ENCODE results near the gene CXCL9.

Gene CXCL9

GRCh38 chr4:76022677-76023076 is 15.4 kb upstream of the CXCL9 start:
- no peaks in the 10 kb centered on the region for H3K36me3 ChIP-seq (ENCODE audit: insufficient read depth, insufficient read length, low read length)
- no peak overlapping the region for H3K4me3 ChIP-seq (ENCODE audit: insufficient read length, low read depth)
- H3K9me3 ChIP-seq (ENCODE audit: insufficient read depth, low read length): no peaks in the 10 kb centered on the region
- no peak overlapping the region for H3K9ac ChIP-seq (ENCODE audit: insufficient read length, low read depth)
- no peaks in the 10 kb centered on the region for H3K27me3 ChIP-seq (ENCODE audit: insufficient read depth, insufficient read length)
- no peak for TF ChIP-seq YY1 (IDR thresholded peaks at IDR 0.05; ENCODE audit: insufficient read depth, insufficient read length)
- no peak for TF ChIP-seq SUZ12 (IDR thresholded peaks at IDR 0.05; ENCODE audit: extremely low read depth, insufficient read depth, insufficient read length)
- TF ChIP-seq ZNF274 (IDR thresholded peaks at IDR 0.05; ENCODE audit: low read depth, low read length): no peak
- H3K4me1 ChIP-seq (ENCODE audit: insufficient read depth, insufficient read length): no peaks in the 10 kb centered on the region
- no peak for DNase-seq (ENCODE audit: low read depth, low spot score)

GRCh38 chr4:76022031-76022430 is 14.7 kb upstream of the CXCL9 start:
- DNase-seq (ENCODE audit: low read depth, low spot score): no peak
- Histone ChIP-seq H3K4me1 (ENCODE audit: insufficient read depth, insufficient read length) (no peaks in the 10 kb centered on the region), H3K36me3 (ENCODE audit: insufficient read depth, insufficient read length, low read length) (no peaks in the 10 kb centered on the region), H3K9me3 (ENCODE audit: insufficient read depth, low read length) (no peaks in the 10 kb centered on the region), H3K27me3 (ENCODE audit: insufficient read depth, insufficient read length) (no peaks in the 10 kb centered on the region), H3K9ac (ENCODE audit: insufficient read length, low read depth) (no peak overlapping the region), H3K4me3 (ENCODE audit: insufficient read length, low read depth) (no peak overlapping the region)
- no peak for TF ChIP-seq SUZ12 (IDR thresholded peaks at IDR 0.05; ENCODE audit: extremely low read depth, insufficient read depth, insufficient read length)
- TF ChIP-seq YY1 (IDR thresholded peaks at IDR 0.05; ENCODE audit: insufficient read depth, insufficient read length): no peak
- TF ChIP-seq ZNF274 (IDR thresholded peaks at IDR 0.05; ENCODE audit: low read depth, low read length): no peak

- H3K9ac ChIP-seq (ENCODE audit: insufficient read length, low read depth): no peak overlapping the region
- H3K4me3 ChIP-seq (ENCODE audit: insufficient read length, low read depth): no peak overlapping the region
- no peak for DNase-seq (ENCODE audit: low read depth, low spot score)
- no peaks in the 10 kb centered on the region for H3K4me1 ChIP-seq (ENCODE audit: insufficient read depth, insufficient read length)
- H3K27me3 ChIP-seq (ENCODE audit: insufficient read depth, insufficient read length): no peaks in the 10 kb centered on the region
- no peaks in the 10 kb centered on the region for H3K36me3 ChIP-seq (ENCODE audit: insufficient read depth, insufficient read length, low read length)
- no peaks in the 10 kb centered on the region for H3K9me3 ChIP-seq (ENCODE audit: insufficient read depth, low read length)
- no peak for TF ChIP-seq SUZ12 (IDR thresholded peaks at IDR 0.05; ENCODE audit: extremely low read depth, insufficient read depth, insufficient read length)
- no peak for TF ChIP-seq ZNF274 (IDR thresholded peaks at IDR 0.05; ENCODE audit: low read depth, low read length)
- no peak for TF ChIP-seq YY1 (IDR thresholded peaks at IDR 0.05; ENCODE audit: insufficient read depth, insufficient read length)
Measured at GRCh38 chr4:76017056-76017686, 9.9 kb upstream of the CXCL9 start.

GRCh38 chr4:76016393-76016792 is 9.1 kb upstream of the CXCL9 start:
- Histone ChIP-seq H3K9ac (ENCODE audit: insufficient read length, low read depth) (no peak overlapping the region), H3K27me3 (ENCODE audit: insufficient read depth, insufficient read length) (no peaks in the 10 kb centered on the region), H3K4me3 (ENCODE audit: insufficient read length, low read depth) (no peak overlapping the region), H3K36me3 (ENCODE audit: insufficient read depth, insufficient read length, low read length) (no peaks in the 10 kb centered on the region), H3K4me1 (ENCODE audit: insufficient read depth, insufficient read length) (no peaks in the 10 kb centered on the region), H3K9me3 (ENCODE audit: insufficient read depth, low read length) (no peaks in the 10 kb centered on the region)
- TF ChIP-seq ZNF274 (IDR thresholded peaks at IDR 0.05; ENCODE audit: low read depth, low read length): no peak
- no peak for TF ChIP-seq SUZ12 (IDR thresholded peaks at IDR 0.05; ENCODE audit: extremely low read depth, insufficient read depth, insufficient read length)
- no peak for TF ChIP-seq YY1 (IDR thresholded peaks at IDR 0.05; ENCODE audit: insufficient read depth, insufficient read length)
- no peak for DNase-seq (ENCODE audit: low read depth, low spot score)

GRCh38 chr4:76013540-76013939 is 6.2 kb upstream of the CXCL9 start:
- Histone ChIP-seq H3K27me3 (ENCODE audit: insufficient read depth, insufficient read length) (no peaks in the 10 kb centered on the region), H3K4me3 (ENCODE audit: insufficient read length, low read depth) (no peak overlapping the region), H3K36me3 (ENCODE audit: insufficient read depth, insufficient read length, low read length) (no peaks in the 10 kb centered on the region), H3K9ac (ENCODE audit: insufficient read length, low read depth) (no peak overlapping the region), H3K9me3 (ENCODE audit: insufficient read depth, low read length) (no peaks in the 10 kb centered on the region), H3K4me1 (ENCODE audit: insufficient read depth, insufficient read length) (peaks cover 3% of the 10 kb centered on the region)
- no peak for TF ChIP-seq SUZ12 (IDR thresholded peaks at IDR 0.05; ENCODE audit: extremely low read depth, insufficient read depth, insufficient read length)
- no peak for TF ChIP-seq ZNF274 (IDR thresholded peaks at IDR 0.05; ENCODE audit: low read depth, low read length)
- TF ChIP-seq YY1 (IDR thresholded peaks at IDR 0.05; ENCODE audit: insufficient read depth, insufficient read length): no peak
- DNase-seq (ENCODE audit: low read depth, low spot score): no peak

- no peaks in the 10 kb centered on the region for H3K9me3 ChIP-seq (ENCODE audit: insufficient read depth, low read length)
- TF ChIP-seq ZNF274 (IDR thresholded peaks at IDR 0.05; ENCODE audit: low read depth, low read length) (no peak), SUZ12 (IDR thresholded peaks at IDR 0.05; ENCODE audit: extremely low read depth, insufficient read depth, insufficient read length) (no peak), YY1 (IDR thresholded peaks at IDR 0.05; ENCODE audit: insufficient read depth, insufficient read length) (no peak)
- no peak for DNase-seq (ENCODE audit: low read depth, low spot score)
- no peak overlapping the region for H3K9ac ChIP-seq (ENCODE audit: insufficient read length, low read depth)
- no peak overlapping the region for H3K4me3 ChIP-seq (ENCODE audit: insufficient read length, low read depth)
- H3K27me3 ChIP-seq (ENCODE audit: insufficient read depth, insufficient read length): no peaks in the 10 kb centered on the region
- no peaks in the 10 kb centered on the region for H3K36me3 ChIP-seq (ENCODE audit: insufficient read depth, insufficient read length, low read length)
- H3K4me1 ChIP-seq (ENCODE audit: insufficient read depth, insufficient read length): peaks cover 3% of the 10 kb centered on the region
Measured at GRCh38 chr4:76012388-76012801, 5.1 kb upstream of the CXCL9 start.

- no peaks in the 10 kb centered on the region for H3K27me3 ChIP-seq (ENCODE audit: insufficient read depth, insufficient read length)
- TF ChIP-seq SUZ12 (IDR thresholded peaks at IDR 0.05; ENCODE audit: extremely low read depth, insufficient read depth, insufficient read length) (no peak), ZNF274 (IDR thresholded peaks at IDR 0.05; ENCODE audit: low read depth, low read length) (no peak), YY1 (IDR thresholded peaks at IDR 0.05; ENCODE audit: insufficient read depth, insufficient read length) (no peak)
- no peaks in the 10 kb centered on the region for H3K9me3 ChIP-seq (ENCODE audit: insufficient read depth, low read length)
- H3K36me3 ChIP-seq (ENCODE audit: insufficient read depth, insufficient read length, low read length): no peaks in the 10 kb centered on the region
- DNase-seq (ENCODE audit: low read depth, low spot score): no peak
- H3K9ac ChIP-seq (ENCODE audit: insufficient read length, low read depth): no peak overlapping the region
- H3K4me1 ChIP-seq (ENCODE audit: insufficient read depth, insufficient read length): peaks cover 3% of the 10 kb centered on the region
- no peak overlapping the region for H3K4me3 ChIP-seq (ENCODE audit: insufficient read length, low read depth)
Measured at GRCh38 chr4:76011700-76012387, 4.5 kb upstream of the CXCL9 start.

All from NT2/D1 (cell line).